HEK293 (cell line): ENCODE results near the gene NCOR1.

Experiments
- CTCF ChIA-PET: fragments of 350-600 bp; formaldehyde crosslinking; extraction: SDS; loops from one replicate; lab custom pipeline; 2021; ENCODE audit warnings: antibody characterized with exemption; lab: Yijun Ruan, JAX
- POLR2A ChIA-PET: fragments of 300-600 bp; formaldehyde crosslinking; extraction: SDS; loops from one replicate; lab custom pipeline; 2020; ENCODE audit warnings: antibody characterized with exemption, inconsistent platforms; lab: Yijun Ruan, JAX
- H3K27ac ChIP-seq: fragments of 200-500 bp; sonication (Bioruptor generic); 2 replicates; pipeline ENCODE4 v1.5.1; 2014; ENCODE audit warnings: low read depth, low read length, control low read depth, inconsistent platforms; ENCODE audit errors: extremely low read depth
- H3K36me3 ChIP-seq, 2 experiments: fragments of 200-500 bp in 1 of 2; sonication (Bioruptor generic) in 1 of 2; 1 replicate in 1 of 2; 2 replicates in 1 of 2; pipeline ENCODE4 v1.5.1; 2014 to 2017; ENCODE audit warnings: inconsistent platforms in 2 of 2, low read length in 2 of 2; ENCODE audit not compliant: control insufficient read depth in 2 of 2, insufficient read depth in 1 of 2
- H3K4me1 ChIP-seq: fragments of 200-500 bp; sonication (Bioruptor generic); 2 replicates; pipeline ENCODE4 v1.5.1; 2014; ENCODE audit warnings: mild to moderate bottlenecking, low read length, inconsistent platforms; ENCODE audit not compliant: control insufficient read depth, insufficient read depth
- H3K4me3 ChIP-seq: 2 replicates; pipeline ENCODE4 v1.5.1; 2011; ENCODE audit warnings: low read depth, mild to moderate bottlenecking, control low read depth, low read length, moderate library complexity
- H3K9me3 ChIP-seq: fragments of 200-500 bp; sonication (Bioruptor generic); 2 replicates; pipeline ENCODE4 v1.5.1; 2014; ENCODE audit warnings: low read depth, low read length, inconsistent platforms; ENCODE audit not compliant: control insufficient read depth, insufficient read depth
- BCL11B ChIP-seq: fragments of 450-650 bp; formaldehyde crosslinking; IDR thresholded peaks from 2 replicates; pipeline ENCODE4 v1.5.1; 2016; ENCODE audit warnings: low read depth, missing biosample characterization, missing genetic modification characterization
- EGR2 ChIP-seq: fragments of 450-650 bp; formaldehyde crosslinking; IDR thresholded peaks from 2 replicates; pipeline ENCODE4 v1.5.1; 2016; ENCODE audit warnings: low read depth, missing biosample characterization, missing genetic modification characterization
- SCRT1 ChIP-seq: fragments of 450-650 bp; formaldehyde crosslinking; IDR thresholded peaks from 2 replicates; pipeline ENCODE4 v1.5.1; 2016; ENCODE audit warnings: missing biosample characterization, missing genetic modification characterization, borderline replicate concordance
- ZBTB17 ChIP-seq: fragments of 450-650 bp; formaldehyde crosslinking; IDR thresholded peaks from 2 replicates; pipeline ENCODE4 v1.5.1; 2016; ENCODE audit warnings: missing biosample characterization, missing genetic modification characterization
- ZFHX2 ChIP-seq: fragments of 450-650 bp; formaldehyde crosslinking; conservative IDR thresholded peaks from 2 replicates; pipeline ENCODE4 v1.5.1; 2016; ENCODE audit warnings: missing biosample characterization, missing genetic modification characterization
- ZFP37 ChIP-seq: fragments of 450-650 bp; formaldehyde crosslinking; IDR thresholded peaks from 2 replicates; pipeline ENCODE4 v1.5.1; 2016; ENCODE audit warnings: missing biosample characterization, missing genetic modification characterization
- ZNF132 ChIP-seq: fragments of 450-650 bp; formaldehyde crosslinking; IDR thresholded peaks from 2 replicates; pipeline ENCODE4 v1.5.1; 2017; ENCODE audit warnings: missing biosample characterization, missing genetic modification characterization, borderline replicate concordance
- ZNF19 ChIP-seq: fragments of 450-650 bp; formaldehyde crosslinking; IDR thresholded peaks from 2 replicates; pipeline ENCODE4; 2016; ENCODE audit warnings: missing biosample characterization, missing genetic modification characterization, low read depth
- ZNF561 ChIP-seq: fragments of 450-650 bp; IDR thresholded peaks from 2 replicates; pipeline ENCODE4 v1.5.1; 2018; ENCODE audit warnings: missing biosample characterization, missing genetic modification characterization, borderline replicate concordance
- ZNF629 ChIP-seq: fragments of 450-650 bp; formaldehyde crosslinking; IDR thresholded peaks from 2 replicates; pipeline ENCODE4 v1.5.1; 2017; ENCODE audit warnings: missing biosample characterization, missing genetic modification characterization
- ZNF658 ChIP-seq: fragments of 450-650 bp; formaldehyde crosslinking; IDR thresholded peaks from 2 replicates; pipeline ENCODE4; 2016; ENCODE audit warnings: missing biosample characterization, missing genetic modification characterization
- ZSCAN30 ChIP-seq: fragments of 450-650 bp; IDR thresholded peaks from 2 replicates; pipeline ENCODE4 v1.5.1; 2018; ENCODE audit warnings: missing biosample characterization, mild to moderate bottlenecking, missing genetic modification characterization, moderate library complexity
- ZXDB ChIP-seq: fragments of 450-650 bp; formaldehyde crosslinking; IDR thresholded peaks from 2 replicates; pipeline ENCODE4 v1.5.1; 2016; ENCODE audit warnings: missing biosample characterization, missing genetic modification characterization
- TF ChIP-seq, protein P1 (sequence below): fragments of 450-650 bp; formaldehyde crosslinking; IDR thresholded peaks from 2 replicates; pipeline ENCODE4 v1.5.1; 2017; ENCODE audit warnings: missing biosample characterization, missing genetic modification characterization

Gene NCOR1

DNA sequence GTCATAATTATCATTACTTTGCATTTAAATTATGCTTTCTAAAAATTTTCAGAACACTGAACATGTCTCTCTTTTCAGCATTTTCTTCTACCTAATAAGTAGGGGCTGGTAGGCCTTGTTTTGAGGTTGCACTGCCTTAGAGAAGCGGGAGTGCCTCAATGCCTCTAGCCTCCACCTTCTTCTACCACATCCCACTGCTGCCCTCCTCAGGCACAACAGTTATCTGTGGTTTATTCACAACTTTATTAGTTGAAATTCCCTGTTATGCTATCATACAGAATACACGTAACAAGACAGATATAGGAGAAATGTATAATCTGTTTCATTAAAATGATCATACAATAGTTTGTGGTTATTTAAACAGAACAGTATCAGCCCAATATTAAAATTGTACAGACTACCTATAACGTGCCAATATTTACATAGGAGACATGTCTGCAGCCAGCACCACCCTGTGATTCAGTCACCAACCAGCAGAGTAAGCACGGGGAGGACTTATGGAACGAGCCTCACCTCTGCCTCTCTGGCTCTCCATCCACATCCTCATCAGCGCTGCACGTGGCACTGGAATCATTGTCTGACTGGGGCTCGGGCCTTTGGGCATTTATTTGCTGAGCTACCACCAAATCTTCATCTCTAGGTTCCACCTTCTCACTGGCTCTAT is 114.5 kb downstream of the NCOR1 start:
- no peak for TF ChIP-seq ZFP37
- TF ChIP-seq, all 188 proteins: peak for 0
- peaks cover 35 to 66% of the 10 kb centered on the region in 2 experiments for H3K36me3 ChIP-seq
- no peaks in the 10 kb centered on the region for H3K4me1 ChIP-seq
- H3K9me3 ChIP-seq: no peaks in the 10 kb centered on the region
- no peak overlapping the region for H3K4me3 ChIP-seq
- ChIA-PET POLR2A (no interaction called here), CTCF (interaction anchor here (0.9 kb wide), 1 partner anchor 184 kb away, joined by 3 read pairs; no protein-coding TSS in a partner anchor)
- no peak overlapping the region for H3K27ac ChIP-seq

DNA sequence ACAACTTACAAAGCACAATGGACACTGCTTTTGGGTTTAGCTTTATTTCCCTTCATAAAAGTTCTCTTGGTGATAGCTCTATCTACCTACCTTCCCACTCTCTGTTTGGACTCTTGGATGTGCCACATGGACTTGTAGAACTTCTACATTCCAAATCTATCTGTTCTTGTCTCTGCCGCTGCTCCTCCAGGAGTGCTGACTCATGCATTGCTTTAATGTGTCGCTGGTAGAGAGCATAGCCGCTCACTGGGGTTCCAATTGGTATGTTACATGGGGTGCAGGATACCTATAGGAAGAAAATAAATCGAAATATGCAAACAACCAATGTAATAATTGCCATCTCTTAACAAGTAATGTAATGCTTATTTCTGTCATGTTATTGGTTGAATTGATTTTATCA is 123.6 kb downstream of the NCOR1 start:
- H3K4me1 ChIP-seq: peaks cover 4% of the 10 kb centered on the region; the same call in 1 of the 2 replicates
- H3K36me3 ChIP-seq: peaks cover 15 to 35% of the 10 kb centered on the region in 2 experiments
- H3K9me3 ChIP-seq: no peaks in the 10 kb centered on the region
- POLR2A ChIA-PET: no interaction called here
- no peak overlapping the region for H3K4me3 ChIP-seq
- CTCF ChIA-PET: interaction anchor here (0.6 to 1.2 kb wide), 3 partner anchors 16 to 197 kb away, joined by 3 read pairs; no protein-coding TSS in a partner anchor
- TF ChIP-seq ZNF19 (tag by site-specific recombination): no peak
- TF ChIP-seq ZBTB17 (tag by site-specific recombination): 0 out of 2 replicates have a peak, but pooled peaks have one; percentile 32
- no peak for TF ChIP-seq ZNF658
- H3K27ac ChIP-seq: no peak overlapping the region

DNA sequence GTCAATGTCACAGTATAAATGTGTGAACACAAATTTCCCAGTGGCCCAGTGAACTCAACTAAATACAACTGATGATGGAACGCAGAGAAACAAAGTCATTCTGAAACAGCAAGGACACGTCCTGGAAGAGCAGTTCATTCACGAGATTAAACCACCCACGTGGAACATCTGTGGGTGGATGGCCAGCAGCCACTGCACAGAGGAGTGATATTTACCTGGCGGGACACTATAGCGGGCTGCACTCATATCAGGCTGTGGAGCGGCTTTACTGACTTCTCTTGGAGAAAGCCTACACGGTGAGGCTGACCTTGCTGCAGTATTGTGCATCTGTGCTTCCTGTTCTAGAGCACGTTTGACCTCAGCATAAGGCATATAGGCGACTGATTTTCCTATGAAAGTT is 128.4 kb downstream of the NCOR1 start:
- H3K36me3 ChIP-seq: peaks cover 22 to 49% of the 10 kb centered on the region in 2 experiments

DNA sequence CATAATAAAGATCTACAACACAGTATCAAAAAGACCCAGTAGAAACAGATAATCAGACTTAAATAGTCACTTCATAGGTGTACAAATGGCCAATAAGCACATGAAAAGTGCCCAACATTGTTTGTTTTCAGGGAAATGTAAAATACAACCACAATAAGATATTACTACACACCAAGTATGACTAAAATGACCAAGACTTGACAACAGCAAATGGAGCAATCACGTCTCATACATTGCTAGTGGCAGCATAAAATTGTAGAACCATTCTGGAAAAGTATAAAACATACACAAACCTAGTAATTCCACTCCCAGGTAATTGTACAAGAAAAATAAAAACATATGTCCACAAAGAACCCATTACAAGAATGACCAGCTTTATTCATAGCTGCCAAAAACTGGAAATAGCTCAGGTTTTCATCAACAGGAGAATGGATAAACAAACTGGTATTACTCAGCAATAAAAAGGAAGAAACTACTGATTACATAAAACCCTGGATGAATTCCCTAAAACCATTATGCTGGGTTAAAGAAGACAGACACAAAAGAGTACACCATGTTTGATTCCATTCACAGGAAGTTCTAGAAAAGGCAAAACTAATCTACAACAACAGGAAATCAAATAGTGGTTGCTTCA is 130.2 kb downstream of the NCOR1 start:
- Histone ChIP-seq H3K9me3 (peaks cover 2% of the 10 kb centered on the region), H3K4me3 (no peak overlapping the region), H3K27ac (no peak overlapping the region), H3K36me3 (peaks cover 30 to 48% of the 10 kb centered on the region in 2 experiments), H3K4me1 (peaks cover under 1% of the 10 kb centered on the region; the same call in 1 of the 2 replicates)
- POLR2A ChIA-PET: no interaction called here
- no peak for TF ChIP-seq BCL11B (tag by site-specific recombination)
- TF ChIP-seq, protein P1, sequence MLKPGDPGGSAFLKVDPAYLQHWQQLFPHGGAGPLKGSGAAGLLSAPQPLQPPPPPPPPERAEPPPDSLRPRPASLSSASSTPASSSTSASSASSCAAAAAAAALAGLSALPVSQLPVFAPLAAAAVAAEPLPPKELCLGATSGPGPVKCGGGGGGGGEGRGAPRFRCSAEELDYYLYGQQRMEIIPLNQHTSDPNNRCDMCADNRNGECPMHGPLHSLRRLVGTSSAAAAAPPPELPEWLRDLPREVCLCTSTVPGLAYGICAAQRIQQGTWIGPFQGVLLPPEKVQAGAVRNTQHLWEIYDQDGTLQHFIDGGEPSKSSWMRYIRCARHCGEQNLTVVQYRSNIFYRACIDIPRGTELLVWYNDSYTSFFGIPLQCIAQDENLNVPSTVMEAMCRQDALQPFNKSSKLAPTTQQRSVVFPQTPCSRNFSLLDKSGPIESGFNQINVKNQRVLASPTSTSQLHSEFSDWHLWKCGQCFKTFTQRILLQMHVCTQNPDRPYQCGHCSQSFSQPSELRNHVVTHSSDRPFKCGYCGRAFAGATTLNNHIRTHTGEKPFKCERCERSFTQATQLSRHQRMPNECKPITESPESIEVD (tag by site-specific recombination): peak; percentile 39
- TF ChIP-seq ZNF132 (tag by site-specific recombination): no peak
- no peak for TF ChIP-seq ZNF561 (tag by site-specific recombination)
- CTCF ChIA-PET: interaction anchor here (0.9 kb wide), 1 partner anchor 257 kb away, joined by 3 read pairs; no protein-coding TSS in a partner anchor

More for the DNA sequence above, 128.4 kb downstream of the NCOR1 start:
- no peaks in the 10 kb centered on the region; the same call in 1 of the 2 replicates for H3K9me3 ChIP-seq
- ChIA-PET POLR2A (no interaction called here), CTCF (no interaction called here)
- no peak overlapping the region for H3K4me3 ChIP-seq
- H3K4me1 ChIP-seq: peaks cover 4% of the 10 kb centered on the region; the same call in 1 of the 2 replicates
- no peak overlapping the region for H3K27ac ChIP-seq
- TF ChIP-seq ZSCAN30 (no peak), EGR2 (tag by site-specific recombination) (peak; percentile 42), ZNF629 (no peak), ZFHX2 (tag by site-specific recombination) (peak; percentile 35; the same call in 1 of the 2 replicates), SCRT1 (tag by site-specific recombination) (no peak), ZXDB (no peak)
- TF ChIP-seq, all 188 proteins: peak for 2
